ENCODE data around the gene PRRC2A.
"Not testable (repeated sequence)": the region's sequence is repeated elsewhere in the genome, so short reads cannot be mapped to it uniquely, and the experiment has no call there.

Gene PRRC2A

DNA sequence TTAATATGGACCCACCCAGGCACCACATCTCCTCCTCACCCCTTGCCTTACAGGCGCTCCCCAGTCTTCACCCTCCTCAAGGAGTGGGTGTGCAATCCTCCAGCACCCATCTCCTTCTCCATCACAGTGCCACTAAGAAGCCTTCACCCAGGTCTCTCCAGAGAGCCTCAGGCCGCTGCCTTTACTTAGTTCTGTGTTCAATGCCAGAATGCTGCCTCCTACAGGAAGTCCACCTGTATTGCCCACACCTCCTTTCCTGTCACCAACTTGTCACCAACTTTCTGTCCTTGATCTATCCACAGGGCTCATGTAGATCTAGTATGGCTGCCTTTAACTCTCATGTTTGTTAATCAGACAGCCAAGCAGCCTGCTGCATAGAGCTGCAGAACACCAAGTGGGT is 35.0 kb upstream of the PRRC2A start:
- in situ Hi-C loops (cut with HindIII; ENCODE audit: low sequenced_read_pairs), result no loop called here

DNA sequence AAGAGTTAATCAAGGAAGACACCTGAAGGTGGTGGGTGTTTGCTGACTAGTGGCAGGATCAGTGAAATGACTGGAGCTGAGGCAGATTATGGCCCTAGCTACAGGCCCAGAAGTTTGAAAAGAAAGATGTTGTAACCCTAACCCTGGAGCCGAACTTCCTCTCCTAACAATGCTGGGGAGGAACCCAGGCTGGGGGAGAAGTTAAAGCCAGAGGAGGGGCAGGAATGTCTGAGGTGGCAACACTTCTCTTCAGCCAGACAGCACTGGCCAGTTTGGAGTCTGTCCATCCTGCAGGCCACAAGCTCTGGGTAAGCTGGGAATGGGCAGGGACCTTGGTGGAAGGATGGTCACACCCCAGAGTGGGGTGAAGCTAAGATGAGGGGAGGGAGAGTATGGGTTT is 34.5 kb upstream of the PRRC2A start, which contains the start of gene LST1:
LST1 (plus strand) TSS at position 270 of the 400 bp plus-strand sequence. CDS start 1,023 bp downstream, outside the sequence.
- in situ Hi-C loops (cut with HindIII; ENCODE audit: low sequenced_read_pairs), result no loop called here

DNA sequence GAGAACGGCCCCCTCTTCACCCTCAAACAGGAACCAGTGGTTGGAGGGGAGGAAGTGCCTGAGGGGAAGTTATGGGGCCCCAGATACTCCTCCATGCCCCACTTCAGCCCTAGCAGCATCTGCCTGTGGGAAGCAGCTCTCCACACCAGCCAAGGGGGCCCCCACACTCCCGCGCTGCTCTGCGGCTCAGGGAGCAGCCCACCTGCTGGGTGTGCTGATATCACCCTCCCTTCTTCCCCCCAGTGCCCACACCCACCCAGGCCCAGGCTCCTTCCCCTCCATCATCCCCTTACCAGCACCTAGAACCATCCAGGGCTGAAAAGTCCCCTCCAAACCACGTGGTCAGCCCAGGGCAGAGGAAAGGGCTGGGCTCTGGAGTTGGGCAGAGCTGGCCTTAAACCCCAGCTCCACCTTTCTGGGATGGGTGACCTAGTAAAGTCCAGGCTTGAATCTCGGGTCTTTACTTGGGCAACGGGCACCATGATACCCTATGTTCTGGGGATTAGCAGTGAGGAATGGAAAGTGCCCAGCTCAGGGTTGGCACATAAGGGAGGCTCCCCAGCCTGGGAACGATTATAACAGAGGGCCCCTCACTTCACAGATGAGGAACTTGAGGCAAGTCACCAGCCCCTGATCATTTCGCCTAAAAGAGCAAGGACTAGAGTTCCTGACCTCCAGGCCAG is 33.8 kb upstream of the PRRC2A start:
- in situ Hi-C loops (cut with HindIII; ENCODE audit: low sequenced_read_pairs), result no loop called here

DNA sequence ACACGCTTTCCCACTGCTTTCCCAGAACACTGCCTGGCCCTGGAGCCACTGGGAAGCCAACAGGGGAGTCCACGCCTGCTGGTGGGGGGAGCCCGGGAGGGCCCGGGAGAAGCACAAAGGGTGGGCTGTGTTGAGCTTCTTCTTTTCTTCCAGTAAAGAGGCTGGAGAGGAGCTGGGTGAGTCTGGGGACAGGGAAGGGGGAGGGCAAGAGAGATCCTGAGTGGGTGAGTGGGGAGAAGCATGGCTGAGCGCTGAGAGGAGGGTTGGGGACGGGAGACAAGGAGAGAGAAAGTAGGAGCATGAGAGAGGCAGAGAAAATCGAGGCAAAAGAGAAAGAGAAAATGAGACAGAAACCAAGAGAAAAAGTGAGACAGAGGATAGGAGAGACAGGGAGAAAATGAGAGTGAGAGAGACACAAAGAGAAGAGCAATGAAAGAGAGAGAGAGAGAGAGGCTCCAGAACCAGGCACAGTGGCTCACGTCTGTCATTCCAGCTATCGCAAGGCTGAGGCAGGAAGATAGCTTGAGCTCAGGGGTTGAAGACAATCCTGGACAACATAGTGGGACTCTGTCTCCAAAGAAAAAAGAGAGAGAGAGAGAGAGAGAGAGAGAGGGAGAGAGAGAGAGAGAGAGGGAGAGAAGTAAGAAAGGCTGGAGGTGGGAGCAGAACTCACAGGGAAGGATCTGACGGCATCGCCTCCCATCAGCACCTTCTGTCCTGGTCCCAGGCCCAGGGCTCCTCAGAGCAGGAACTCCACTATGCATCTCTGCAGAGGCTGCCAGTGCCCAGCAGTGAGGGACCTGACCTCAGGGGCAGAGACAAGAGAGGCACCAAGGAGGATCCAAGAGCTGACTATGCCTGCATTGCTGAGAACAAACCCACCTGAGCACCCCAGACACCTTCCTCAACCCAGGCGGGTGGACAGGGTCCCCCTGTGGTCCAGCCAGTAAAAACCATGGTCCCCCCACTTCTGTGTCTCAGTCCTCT is 32.4 kb upstream of the PRRC2A start:
- in situ Hi-C loops (cut with HindIII; ENCODE audit: low sequenced_read_pairs), result no loop called here

DNA sequence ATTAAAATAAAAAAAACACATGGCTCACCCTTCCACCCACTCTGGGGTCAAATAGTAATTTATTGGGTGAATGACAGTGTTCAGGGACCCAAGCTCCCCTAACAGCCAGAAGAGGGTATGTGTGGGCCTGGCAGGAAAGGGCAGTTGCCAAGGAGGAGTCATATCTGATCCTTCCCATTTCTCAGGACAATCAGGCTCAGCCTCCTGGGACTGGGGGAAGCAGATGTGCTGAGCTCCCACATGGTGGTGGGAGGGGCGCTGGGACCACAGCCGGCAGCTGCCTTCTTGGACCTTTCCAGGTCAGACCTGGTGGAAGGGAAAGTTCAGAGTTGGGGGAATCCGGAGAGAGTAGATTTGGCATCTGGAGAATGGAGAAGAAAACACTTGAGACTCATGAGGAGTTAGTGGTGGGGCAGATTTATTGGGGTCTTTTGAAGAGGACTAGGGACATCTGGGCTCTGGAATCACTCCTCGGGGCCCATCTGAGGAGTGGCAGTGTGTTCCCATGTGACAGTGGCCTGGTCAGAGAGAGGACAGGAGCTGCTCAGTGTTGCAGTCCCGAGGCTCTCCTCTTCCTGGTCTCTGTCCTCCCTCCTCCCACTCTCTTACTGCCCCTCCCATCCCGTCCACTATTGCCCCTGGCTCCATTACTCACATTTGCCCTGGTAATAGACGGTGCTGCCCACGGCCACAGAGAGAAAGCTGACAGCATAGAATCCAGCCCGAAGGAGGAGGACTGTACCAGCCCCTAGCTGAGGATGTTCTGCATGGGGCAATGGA is 31.5 kb upstream of the PRRC2A start:
- in situ Hi-C loops (cut with HindIII; ENCODE audit: low sequenced_read_pairs), result no loop called here

DNA sequence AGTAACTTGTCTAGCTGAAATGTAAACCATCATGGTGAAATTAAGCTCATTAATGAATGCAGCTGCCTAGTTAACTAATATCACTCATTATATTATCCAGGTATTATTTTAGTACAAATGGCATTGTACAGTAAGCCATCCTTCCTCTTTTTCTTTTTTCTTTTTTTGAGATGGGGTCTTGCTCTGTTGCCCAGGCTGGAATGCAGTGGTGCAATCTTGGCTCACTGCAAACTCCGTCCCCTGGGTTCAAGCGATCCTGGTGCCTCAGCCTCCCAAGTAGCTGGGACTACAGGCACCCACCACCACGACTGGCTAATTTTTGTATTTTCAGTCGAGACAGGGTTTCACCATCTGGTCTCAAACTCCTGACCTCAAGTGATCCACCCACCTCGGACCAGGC is 29.8 kb upstream of the PRRC2A start:
- in situ Hi-C loops (cut with HindIII; ENCODE audit: low sequenced_read_pairs), result not testable (repeated sequence)

DNA sequence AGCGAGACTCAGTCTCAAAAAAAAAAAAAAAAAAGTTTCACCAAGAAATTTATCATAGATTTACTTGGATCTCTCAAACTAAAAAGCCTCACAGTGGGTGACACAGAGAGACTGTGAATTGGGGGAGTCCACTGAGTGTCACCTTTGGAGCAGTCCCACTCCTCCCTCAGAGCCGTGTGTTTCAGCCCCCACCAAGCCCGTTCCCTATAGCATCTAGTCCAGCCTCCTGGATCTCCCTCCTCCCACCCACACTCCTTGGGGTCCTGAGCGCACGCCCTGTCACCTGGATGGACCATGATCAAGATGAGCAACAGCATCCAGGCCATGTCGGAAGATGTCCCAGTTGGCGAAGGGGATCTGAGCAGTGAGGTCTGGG is 28.1 kb upstream of the PRRC2A start:
- in situ Hi-C loops (cut with HindIII; ENCODE audit: low sequenced_read_pairs), result no loop called here

DNA sequence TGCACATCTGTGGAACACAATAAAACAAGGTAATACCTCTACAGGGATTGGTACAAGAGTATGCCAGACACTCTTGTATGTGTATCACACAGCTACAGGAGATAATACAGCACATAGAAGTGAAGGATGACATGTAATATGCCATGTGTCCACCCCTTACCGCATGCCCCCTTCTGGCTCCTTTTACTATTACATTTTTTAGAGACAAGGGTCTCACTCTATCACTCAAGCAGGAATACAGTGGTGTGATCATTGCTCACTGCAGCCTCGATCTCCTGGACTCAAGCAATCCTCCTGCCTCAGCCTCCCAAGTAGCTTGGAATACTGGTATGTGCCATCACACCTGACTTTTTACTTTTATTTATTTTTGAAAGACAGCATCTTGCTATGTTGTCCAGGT is 23.5 kb upstream of the PRRC2A start:
- in situ Hi-C loops (cut with HindIII; ENCODE audit: low sequenced_read_pairs), result no loop called here

DNA sequence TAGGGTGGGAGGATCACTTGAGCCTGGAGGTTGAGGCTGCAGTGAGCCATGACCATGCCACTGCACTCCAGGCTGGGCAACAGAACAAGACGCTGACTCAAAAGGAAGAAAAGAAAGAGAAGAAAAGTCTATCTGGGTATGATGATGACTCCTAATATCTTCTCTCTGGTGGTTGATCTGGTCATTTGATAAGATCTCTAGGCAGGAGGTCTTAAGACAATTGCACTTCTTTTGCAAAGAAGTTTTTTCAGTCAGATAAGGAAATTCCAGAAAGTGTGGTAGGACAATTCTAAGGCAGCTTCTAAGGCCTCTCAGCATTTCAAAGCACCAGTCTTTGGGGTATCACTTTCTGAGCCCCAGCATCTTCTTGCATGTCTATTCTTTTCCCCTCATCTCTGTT is 13.2 kb upstream of the PRRC2A start:
- in situ Hi-C loops (cut with HindIII; ENCODE audit: low sequenced_read_pairs), result no loop called here

DNA sequence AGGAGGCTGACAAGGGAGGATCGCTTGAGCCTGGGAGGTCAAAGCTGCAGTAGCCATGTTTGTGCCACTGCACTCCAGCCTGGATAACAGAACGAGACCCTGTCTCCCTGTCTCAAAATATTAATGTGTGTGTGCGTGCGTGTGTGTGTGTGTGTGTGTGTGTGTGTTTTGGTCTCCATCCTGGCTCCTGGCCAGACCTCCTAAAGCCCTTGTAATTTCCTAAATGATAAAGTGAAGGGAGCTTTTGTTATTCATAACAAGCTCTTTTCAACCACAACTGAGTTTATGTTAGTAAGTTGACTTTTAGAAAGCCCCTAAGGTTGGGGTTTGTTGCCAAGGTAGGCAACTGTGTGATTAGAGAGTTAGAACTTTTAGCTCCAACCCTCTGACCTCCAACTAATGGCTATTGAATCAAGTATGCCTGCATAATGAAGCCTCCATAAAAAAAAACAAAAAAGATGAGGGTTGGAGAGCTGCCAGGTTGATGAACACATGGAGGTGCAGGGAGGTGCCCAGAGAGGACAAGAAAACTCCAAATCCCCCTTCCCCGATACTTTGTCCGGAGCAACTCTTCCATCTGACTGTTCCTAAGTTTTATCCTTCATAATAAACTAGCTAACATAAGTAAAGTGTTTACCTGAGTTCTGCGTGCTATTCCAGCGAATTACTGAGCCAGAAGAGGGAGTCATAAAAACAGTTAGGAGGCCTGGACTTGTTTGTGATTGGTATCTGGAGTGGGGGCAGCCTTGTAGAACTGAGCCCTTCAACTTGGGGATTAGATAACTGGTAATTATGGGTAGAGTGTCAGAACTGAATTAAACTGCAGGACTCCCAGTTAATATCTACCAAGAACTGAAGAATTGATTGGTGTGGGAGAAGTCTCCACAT is 10.8 kb upstream of the PRRC2A start:
- in situ Hi-C loops (cut with HindIII; ENCODE audit: low sequenced_read_pairs), result no loop called here

DNA sequence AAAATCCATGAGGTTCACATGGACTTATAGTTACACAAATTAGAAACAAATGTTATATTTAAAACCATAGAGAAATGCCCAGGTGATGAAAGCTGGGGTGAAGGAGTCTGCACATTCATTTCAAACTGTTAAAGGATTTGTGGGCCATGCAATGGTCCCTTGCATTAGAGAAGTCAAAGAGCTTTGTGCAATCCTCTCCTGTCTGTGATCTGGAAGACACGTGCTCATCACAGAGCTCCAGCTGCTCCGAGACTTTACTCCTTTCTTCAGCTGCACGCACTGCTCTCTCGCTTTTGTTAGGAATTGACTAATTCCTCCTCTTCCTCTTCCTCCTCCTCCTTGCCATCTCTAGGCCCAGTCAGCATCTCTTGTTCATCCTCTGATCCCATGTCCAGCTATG is 9.5 kb upstream of the PRRC2A start:
- in situ Hi-C loops (cut with HindIII; ENCODE audit: low sequenced_read_pairs), result no loop called here

DNA sequence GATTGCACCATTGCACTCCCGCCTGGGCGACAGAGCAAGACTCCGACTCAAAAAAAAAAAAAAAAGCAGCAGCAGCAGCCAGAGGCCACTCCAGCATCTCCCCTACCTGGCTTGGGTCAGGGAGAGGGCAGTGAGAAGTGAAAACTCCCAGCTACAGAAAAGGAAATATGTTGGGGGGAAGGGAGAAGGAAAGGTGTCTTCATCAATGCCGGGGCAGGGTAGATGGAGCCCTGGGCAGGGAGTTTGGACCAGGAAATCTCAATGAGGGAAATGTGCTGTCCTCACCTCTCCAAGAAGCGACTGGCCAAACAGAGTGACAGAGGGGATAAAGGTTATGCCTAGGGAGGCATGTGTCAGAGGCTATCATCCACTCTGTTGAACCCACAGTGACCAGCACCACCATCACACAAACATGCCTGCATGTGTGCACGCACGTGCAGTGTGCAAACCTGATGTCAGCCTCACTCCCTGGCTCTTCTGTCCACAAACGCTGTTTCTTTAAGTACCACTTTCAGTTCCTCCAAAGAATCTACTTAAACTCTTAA is 6.4 kb upstream of the PRRC2A start:
- in situ Hi-C loops (cut with HindIII; ENCODE audit: low sequenced_read_pairs), result no loop called here

DNA sequence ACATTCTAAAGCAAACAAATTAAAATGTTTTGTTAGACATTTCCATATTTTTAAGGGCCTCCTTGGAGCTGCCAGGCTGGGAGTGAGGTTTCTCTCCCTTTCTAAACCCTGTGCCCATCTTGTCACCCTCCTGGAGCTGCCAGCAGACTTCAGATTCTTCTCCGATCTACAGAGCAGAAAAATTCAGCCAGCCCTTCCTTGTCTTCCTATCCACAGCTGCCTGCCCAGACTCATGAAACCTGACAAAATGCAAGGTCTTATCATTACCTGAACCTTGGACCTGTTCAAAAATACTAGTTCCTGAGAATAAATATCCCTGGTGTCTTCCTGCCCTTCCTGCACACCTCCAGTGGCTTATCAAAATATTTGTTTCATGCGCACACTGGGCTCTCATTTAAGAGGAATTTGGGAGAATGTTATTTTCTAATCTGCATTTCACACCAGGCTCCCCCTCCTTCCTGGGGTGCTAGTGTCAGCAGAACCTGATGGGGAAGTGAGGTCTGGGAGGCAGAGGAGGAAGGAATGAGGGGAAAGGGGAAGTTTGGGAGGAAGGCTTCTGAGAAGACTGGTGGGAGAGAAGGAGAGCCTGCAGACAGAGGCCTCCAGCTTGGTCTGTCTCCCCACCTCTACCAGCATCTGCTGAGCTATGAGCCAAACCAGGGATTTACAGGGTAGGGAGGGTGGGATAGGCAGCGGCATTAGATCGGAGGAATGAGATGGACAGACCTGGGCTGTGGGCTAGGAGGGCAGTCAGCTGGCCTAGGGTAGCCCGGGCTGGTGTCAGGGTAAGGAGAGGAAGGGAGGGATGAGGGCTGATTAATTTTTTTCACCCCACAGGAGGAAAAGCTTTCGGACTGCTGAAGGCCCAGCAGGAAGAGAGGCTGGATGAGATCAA is 5.6 kb upstream of the PRRC2A start, which contains the start of gene AIF1:
AIF1 (plus strand) TSS at position 551 of the 895 bp plus-strand sequence; CDS start at position 647, 96 bp downstream.
- in situ Hi-C loops (cut with HindIII; ENCODE audit: low sequenced_read_pairs), result no loop called here

DNA sequence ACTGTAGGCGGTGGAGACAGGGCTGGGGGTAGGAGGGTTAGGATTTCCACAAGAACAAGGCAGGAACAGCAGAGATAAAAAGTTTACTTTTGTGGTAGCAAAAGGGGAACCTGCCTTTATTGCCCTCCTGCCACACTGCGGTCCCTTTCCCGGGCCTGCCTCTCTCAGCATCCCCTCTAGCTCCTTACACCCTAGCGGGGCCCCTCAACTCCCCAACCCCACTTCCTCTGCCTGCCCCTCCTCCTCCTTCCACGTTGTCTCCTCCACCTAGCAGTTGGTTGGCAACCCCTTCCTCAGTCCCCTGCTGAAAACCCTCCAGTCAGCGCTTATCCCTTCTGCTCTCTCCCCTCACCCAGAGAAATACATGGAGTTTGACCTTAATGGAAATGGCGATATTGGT is 4.8 kb upstream of the PRRC2A start:
- in situ Hi-C loops (cut with HindIII; ENCODE audit: low sequenced_read_pairs), result no loop called here

DNA sequence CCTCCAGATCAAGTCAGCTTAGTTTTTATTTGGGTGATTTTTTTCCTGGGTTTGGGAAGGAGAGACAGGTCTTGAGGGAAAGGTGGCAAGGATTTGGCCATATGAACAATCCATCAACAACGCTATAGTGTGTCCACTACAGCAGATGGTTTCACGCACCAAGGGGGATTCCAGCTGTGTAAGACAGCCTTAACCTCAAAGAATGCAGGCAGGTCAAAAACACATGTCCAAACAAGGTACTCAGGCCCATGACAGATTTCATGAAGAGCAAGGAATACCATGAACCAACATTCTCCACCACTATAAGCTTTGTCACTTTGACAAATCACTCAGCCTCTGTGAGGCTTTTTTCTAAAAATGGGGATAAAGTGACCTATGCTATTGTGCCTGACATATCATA is 3.5 kb upstream of the PRRC2A start:
- in situ Hi-C loops (cut with HindIII; ENCODE audit: low sequenced_read_pairs), result no loop called here

DNA sequence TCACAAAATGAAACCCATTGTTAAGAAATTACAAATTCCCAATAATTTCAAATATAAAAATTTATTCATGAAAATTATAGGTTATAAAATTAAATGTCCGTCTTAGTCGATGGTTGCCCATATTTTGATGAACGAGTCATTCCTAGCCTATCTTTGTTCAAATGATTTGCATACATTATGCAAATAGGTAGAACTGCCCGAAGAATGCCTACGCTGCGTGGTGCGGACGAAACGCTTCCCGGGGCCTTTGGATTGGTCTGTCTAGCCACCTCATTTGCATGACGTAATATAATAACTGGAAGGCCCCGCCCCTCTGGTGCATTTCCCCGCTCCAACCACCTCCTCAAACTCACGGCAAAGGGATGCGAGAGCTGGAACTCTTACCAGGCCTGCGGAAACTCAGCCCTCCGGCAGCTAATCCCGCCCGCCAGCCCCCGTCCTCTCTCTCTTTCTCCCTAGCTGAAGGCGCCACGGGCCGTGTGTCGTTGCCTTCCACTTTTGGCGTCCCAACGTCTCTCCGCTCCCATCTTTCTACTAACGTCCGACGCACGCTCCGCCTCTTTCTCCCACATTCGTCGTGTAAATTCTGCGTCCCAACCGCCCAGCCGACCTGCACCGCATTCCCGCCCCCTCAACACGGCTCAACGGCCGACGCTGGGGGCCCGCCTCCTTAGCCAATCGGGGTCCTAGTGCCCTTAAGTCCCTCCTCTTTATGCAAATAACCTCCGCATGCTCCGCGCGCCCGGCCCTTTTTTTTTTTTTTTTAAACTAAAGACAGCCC is 520 bp upstream of the PRRC2A start:
- in situ Hi-C loops (cut with HindIII; ENCODE audit: low sequenced_read_pairs), result no loop called here

DNA sequence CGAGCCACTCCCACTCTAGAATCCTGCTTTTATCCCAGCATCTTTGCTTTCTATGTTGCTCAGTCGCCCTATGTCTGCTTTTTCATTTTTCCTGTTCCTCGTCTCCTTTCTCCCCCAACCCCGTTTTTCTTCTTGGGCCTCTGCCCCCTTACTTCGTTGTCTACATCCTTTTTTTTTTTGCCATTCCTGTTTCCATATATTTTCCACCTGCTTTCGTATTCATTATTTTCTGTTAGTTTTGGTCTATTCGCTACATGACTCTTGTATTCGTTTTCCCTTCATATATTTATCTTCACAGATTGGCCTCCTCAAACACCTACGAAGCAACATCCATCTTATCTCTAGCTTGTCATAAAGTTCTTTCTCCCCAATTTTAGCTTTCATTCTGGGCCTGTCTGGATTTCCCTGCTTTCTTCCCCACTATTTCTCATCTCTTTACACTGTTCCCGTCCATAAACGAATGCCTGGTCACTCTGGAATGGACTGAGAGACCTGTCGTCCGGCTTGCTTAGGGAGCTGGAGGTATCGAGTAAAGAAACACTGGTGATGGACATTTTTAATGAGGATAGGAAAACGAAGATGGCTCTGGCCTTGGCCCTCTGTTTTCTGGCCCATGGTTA is 915 bp downstream of the PRRC2A start:
- in situ Hi-C loops (cut with HindIII; ENCODE audit: low sequenced_read_pairs), result no loop called here

DNA sequence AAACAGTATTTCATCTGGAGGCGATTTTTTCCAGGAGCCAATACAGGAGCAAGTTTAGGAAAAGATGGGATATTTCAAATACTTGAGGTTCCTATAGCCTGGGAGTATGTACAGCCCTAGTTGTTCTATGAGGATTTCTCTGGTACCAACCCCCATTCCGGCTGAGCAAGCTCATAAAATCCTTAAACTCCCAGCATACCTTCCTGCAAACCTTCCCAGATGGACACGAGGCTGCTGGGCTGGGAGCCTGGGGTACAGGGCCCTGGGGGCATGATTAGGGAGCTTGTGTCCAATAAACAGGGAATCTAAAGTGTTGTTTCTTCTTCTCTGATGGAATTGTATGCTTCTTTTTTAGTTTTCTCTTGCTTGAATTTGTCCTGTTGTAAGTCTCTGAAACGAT is 1.5 kb downstream of the PRRC2A start:
- in situ Hi-C loops (cut with HindIII; ENCODE audit: low sequenced_read_pairs), result no loop called here
